ENCODE data around the gene MYO18B. TPM values are rescaled to one million over a fixed set of nuclear protein-coding genes. Genes with fewer than 3 reads are reported as not detected.

The MYO18B gene
- total and polyA plus RNA-seq, 2 experiments from 2014 or later = 35.6 to 178 TPM

- Histone ChIP-seq H3K27me3 (no peaks in the 10 kb centered on the region), H3K4me1 (ENCODE audit: low read depth) (no peaks in the 10 kb centered on the region), H3K9me3 (ENCODE audit: low read depth) (no peaks in the 10 kb centered on the region), H3K4me3 (no peak overlapping the region), H3K27ac (no peak overlapping the region), H3K36me3 (peaks cover 22% of the 10 kb centered on the region)
- TF ChIP-seq CTCF (IDR thresholded peaks at IDR 0.05; ENCODE audit: low read depth, low read length) = no peak
- DNase-seq (ENCODE audit: low read depth in 1 of 2, low spot score in 1 of 2) = no peak
Observed at GRCh38 chr22:25930788-25931310, 188.9 kb downstream of the MYO18B start.

- Histone ChIP-seq H3K36me3 (peaks cover 19% of the 10 kb centered on the region), H3K4me1 (ENCODE audit: low read depth) (no peaks in the 10 kb centered on the region), H3K27me3 (no peaks in the 10 kb centered on the region), H3K9me3 (ENCODE audit: low read depth) (no peaks in the 10 kb centered on the region), H3K4me3 (no peak overlapping the region), H3K27ac (no peak overlapping the region)
- no peak for TF ChIP-seq CTCF (IDR thresholded peaks at IDR 0.05; ENCODE audit: low read depth, low read length)
- DNase-seq (ENCODE audit: low read depth in 1 of 2, low spot score in 1 of 2) = no peak
Observed at GRCh38 chr22:25933158-25933788, 191.3 kb downstream of the MYO18B start.

GRCh38 chr22:25935266-25936058 is 193.5 kb downstream of the MYO18B start:
- no peak for DNase-seq (ENCODE audit: low read depth in 1 of 2, low spot score in 1 of 2)
- Histone ChIP-seq H3K36me3 (peaks cover 11% of the 10 kb centered on the region), H3K27me3 (no peaks in the 10 kb centered on the region), H3K4me1 (ENCODE audit: low read depth) (no peaks in the 10 kb centered on the region), H3K4me3 (no peak overlapping the region), H3K27ac (no peak overlapping the region), H3K9me3 (ENCODE audit: low read depth) (no peaks in the 10 kb centered on the region)
- TF ChIP-seq CTCF (IDR thresholded peaks at IDR 0.05; ENCODE audit: low read depth, low read length) = no peak

- peaks cover 28% of the 10 kb centered on the region for H3K36me3 ChIP-seq
- H3K27ac ChIP-seq = no peak overlapping the region
- no peak overlapping the region for H3K4me3 ChIP-seq
- no peak for TF ChIP-seq CTCF (IDR thresholded peaks at IDR 0.05; ENCODE audit: low read depth, low read length)
- no peaks in the 10 kb centered on the region for H3K4me1 ChIP-seq (ENCODE audit: low read depth)
- DNase-seq (ENCODE audit: low read depth in 1 of 2, low spot score in 1 of 2) = no peak
- no peaks in the 10 kb centered on the region for H3K9me3 ChIP-seq (ENCODE audit: low read depth)
- H3K27me3 ChIP-seq = no peaks in the 10 kb centered on the region
Observed at GRCh38 chr22:25938151-25938550, 196.2 kb downstream of the MYO18B start.

GRCh38 chr22:25939384-25939783 is 197.4 kb downstream of the MYO18B start:
- DNase-seq (ENCODE audit: low read depth in 1 of 2, low spot score in 1 of 2) = no peak
- no peak overlapping the region for H3K27ac ChIP-seq
- H3K27me3 ChIP-seq = no peaks in the 10 kb centered on the region
- H3K4me3 ChIP-seq = no peak overlapping the region
- no peaks in the 10 kb centered on the region for H3K9me3 ChIP-seq (ENCODE audit: low read depth)
- TF ChIP-seq CTCF (IDR thresholded peaks at IDR 0.05; ENCODE audit: low read depth, low read length) = no peak
- H3K4me1 ChIP-seq (ENCODE audit: low read depth) = no peaks in the 10 kb centered on the region
- peaks cover 27% of the 10 kb centered on the region for H3K36me3 ChIP-seq

All from cardiac muscle cell (in vitro differentiated cells and primary cell).